ES-I3 (cell line): Measurements from ENCODE around the gene FMNL3.
A peak's percentile ranks its signal among the peaks of the same experiment; 100 is the strongest.

Experiments
- H3K36me3 ChIP-seq: 2 replicates; pipeline ENCODE4 v1.6.1; 2013; ENCODE audit warnings: mild to moderate bottlenecking, low read length, control low read depth, moderate library complexity; ENCODE audit not compliant: insufficient read depth
- H3K4me1 ChIP-seq: 2 replicates; pipeline ENCODE4 v1.6.1; 2013; ENCODE audit warnings: mild to moderate bottlenecking, control low read depth, low read length; ENCODE audit not compliant: insufficient read depth
- H3K9ac ChIP-seq: 2 replicates; pipeline ENCODE4 v1.6.1; 2013; ENCODE audit warnings: low read depth, mild to moderate bottlenecking, low read length, moderate library complexity
- H3K9me3 ChIP-seq: 2 replicates; pipeline ENCODE4 v1.6.1; 2013; ENCODE audit warnings: mild to moderate bottlenecking, low read length, moderate library complexity; ENCODE audit not compliant: control insufficient read depth, insufficient read depth

Gene FMNL3

GRCh38 chr12:49702676-49703215, 4.5 kb downstream of the FMNL3 start:
- no peak overlapping the region for H3K9ac ChIP-seq

GRCh38 chr12:49702009-49702408, 5.2 kb downstream of the FMNL3 start:
- Histone ChIP-seq H3K36me3 (no peaks in the 10 kb centered on the region), H3K4me1 (peaks cover 55% of the 10 kb centered on the region), H3K9me3 (no peaks in the 10 kb centered on the region), H3K9ac (no peak overlapping the region)

More at GRCh38 chr12:49702676-49703215, 4.5 kb downstream of the FMNL3 start:
- H3K9me3 ChIP-seq, result no peaks in the 10 kb centered on the region
- no peaks in the 10 kb centered on the region for H3K36me3 ChIP-seq
- H3K4me1 ChIP-seq, result peaks cover 47% of the 10 kb centered on the region

DNA sequence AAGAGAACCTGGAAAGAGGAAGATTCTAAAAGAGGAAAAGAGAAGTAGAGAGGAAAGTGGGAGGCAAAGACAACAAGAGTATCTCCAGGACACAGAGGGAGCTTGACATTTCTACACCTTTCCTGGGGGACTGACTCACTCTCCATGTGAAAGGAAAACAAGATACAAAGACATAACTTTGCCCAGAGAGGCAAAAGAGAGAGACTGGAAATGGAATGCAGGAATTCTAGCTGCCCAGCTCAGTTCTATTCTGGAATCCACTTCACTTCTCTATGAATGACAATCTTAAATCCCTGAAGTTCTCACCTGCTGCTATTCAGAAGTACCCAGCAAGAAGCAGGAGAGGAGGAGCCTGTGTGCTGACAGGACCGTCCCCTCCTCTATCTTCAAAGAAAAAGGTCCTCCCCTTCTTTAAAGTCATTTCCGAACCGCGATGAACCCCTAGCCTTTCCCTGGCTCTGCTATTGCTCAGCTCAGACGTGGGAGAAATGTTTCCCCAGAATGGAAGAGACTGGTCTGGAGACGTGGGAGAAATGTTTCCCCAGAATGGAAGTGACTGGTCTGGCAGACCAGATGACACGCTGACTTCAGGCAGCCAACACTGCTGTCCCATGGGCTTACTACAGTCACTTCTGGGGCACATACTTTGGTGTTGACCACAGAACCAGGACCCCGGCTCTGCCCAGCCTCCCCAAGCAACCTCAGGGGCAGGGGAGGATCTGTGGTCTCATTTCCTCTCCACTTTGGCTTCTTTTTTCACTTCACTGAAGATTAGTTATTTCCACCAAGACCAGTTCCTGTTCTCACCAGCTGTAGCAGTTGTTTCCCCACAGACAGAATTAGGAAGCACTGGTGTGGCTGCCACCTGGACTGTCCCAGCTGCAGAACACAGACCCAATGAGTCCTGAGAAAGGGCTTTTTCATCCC, 8.3 kb downstream of the FMNL3 start:
- H3K9ac ChIP-seq, result peak overlapping the region; percentile 21; the same call in 1 of the 2 replicates
- H3K9me3 ChIP-seq, result no peaks in the 10 kb centered on the region
- H3K4me1 ChIP-seq, result peaks cover 56% of the 10 kb centered on the region
- H3K36me3 ChIP-seq, result no peaks in the 10 kb centered on the region

GRCh38 chr12:49697808-49698207, 9.4 kb downstream of the FMNL3 start:
- Histone ChIP-seq H3K9me3 (no peaks in the 10 kb centered on the region), H3K9ac (no peak overlapping the region), H3K4me1 (peaks cover 46% of the 10 kb centered on the region), H3K36me3 (no peaks in the 10 kb centered on the region)

DNA sequence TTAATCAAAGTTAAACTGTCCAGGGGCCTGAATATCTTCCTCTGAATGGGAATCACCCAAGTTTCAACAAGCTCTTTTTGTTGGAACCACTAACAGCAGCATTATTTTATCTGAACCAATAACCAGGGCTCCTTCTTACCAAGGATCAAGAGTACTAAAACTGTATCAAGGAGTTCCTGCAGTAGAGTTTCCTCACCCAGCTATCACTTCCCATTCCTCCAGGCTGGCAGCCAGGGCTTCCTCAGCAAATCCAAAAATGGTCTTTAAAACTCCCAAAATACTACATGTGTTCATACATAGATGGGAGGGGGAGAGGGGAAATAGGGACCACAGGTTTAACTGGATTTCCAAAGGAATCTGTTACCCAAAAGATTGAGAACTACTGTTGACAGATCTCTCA, 10.5 kb downstream of the FMNL3 start:
- no peak overlapping the region for H3K9ac ChIP-seq
- H3K4me1 ChIP-seq, result peaks cover 42% of the 10 kb centered on the region
- H3K9me3 ChIP-seq, result no peaks in the 10 kb centered on the region
- H3K36me3 ChIP-seq, result no peaks in the 10 kb centered on the region

- Histone ChIP-seq H3K4me1 (peaks cover 33% of the 10 kb centered on the region), H3K9ac (no peak overlapping the region), H3K36me3 (no peaks in the 10 kb centered on the region), H3K9me3 (no peaks in the 10 kb centered on the region)
These were observed 13.2 kb downstream of the FMNL3 start for GRCh38 chr12:49693931-49694444.

- Histone ChIP-seq H3K9me3 (no peaks in the 10 kb centered on the region), H3K4me1 (peaks cover 26% of the 10 kb centered on the region), H3K9ac (no peak overlapping the region), H3K36me3 (no peaks in the 10 kb centered on the region)
These were observed 14.4 kb downstream of the FMNL3 start for GRCh38 chr12:49692851-49693250.

DNA sequence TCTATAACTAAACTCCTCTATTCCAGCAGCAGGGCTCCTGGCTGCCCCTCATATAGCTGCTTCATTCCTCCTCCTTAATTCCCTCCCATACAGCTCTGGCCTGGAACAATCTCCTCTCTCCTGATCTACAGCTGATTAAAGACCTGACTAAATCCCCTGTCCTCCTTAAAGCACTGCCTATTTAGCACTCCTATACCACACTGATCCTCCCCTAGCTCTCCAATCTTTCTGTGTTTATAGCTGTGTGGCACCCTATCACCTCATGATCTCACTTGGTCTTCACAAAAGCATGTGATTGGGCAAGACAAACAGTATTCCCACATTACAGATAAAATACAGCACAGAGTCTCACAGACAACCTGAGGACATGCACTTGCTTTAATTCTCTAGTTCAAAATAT, 17.4 kb downstream of the FMNL3 start:
- no peaks in the 10 kb centered on the region for H3K9me3 ChIP-seq
- no peak overlapping the region for H3K9ac ChIP-seq
- no peaks in the 10 kb centered on the region for H3K36me3 ChIP-seq
- no peaks in the 10 kb centered on the region for H3K4me1 ChIP-seq

GRCh38 chr12:49689237-49689636, 18.0 kb downstream of the FMNL3 start:
- Histone ChIP-seq H3K9me3 (no peaks in the 10 kb centered on the region), H3K36me3 (no peaks in the 10 kb centered on the region), H3K9ac (no peak overlapping the region), H3K4me1 (no peaks in the 10 kb centered on the region)

DNA sequence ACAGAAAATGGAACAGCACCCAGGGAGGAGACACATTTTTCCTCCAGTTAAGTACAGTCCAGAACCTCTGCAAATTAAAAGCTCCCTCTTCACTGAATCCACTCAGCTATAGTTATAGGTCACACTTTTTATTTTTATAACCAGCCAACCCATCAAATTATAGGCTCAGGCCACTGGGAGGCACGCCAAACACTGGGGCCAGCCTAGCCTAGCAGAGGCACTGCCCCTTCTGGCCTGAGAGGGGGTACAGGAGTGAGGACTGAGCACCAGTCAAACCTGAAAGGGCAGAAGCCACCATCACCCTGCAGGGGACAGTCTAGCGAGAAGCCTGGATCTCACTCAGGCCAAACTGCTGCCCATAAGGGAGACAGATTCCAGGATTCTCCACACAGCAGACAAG, 19.3 kb downstream of the FMNL3 start:
- Histone ChIP-seq H3K4me1 (no peaks in the 10 kb centered on the region), H3K9me3 (no peaks in the 10 kb centered on the region), H3K36me3 (no peaks in the 10 kb centered on the region), H3K9ac (no peak overlapping the region)

GRCh38 chr12:49684310-49684854, 22.8 kb downstream of the FMNL3 start:
- Histone ChIP-seq H3K9ac (no peak overlapping the region), H3K36me3 (no peaks in the 10 kb centered on the region), H3K4me1 (no peaks in the 10 kb centered on the region), H3K9me3 (no peaks in the 10 kb centered on the region)

DNA sequence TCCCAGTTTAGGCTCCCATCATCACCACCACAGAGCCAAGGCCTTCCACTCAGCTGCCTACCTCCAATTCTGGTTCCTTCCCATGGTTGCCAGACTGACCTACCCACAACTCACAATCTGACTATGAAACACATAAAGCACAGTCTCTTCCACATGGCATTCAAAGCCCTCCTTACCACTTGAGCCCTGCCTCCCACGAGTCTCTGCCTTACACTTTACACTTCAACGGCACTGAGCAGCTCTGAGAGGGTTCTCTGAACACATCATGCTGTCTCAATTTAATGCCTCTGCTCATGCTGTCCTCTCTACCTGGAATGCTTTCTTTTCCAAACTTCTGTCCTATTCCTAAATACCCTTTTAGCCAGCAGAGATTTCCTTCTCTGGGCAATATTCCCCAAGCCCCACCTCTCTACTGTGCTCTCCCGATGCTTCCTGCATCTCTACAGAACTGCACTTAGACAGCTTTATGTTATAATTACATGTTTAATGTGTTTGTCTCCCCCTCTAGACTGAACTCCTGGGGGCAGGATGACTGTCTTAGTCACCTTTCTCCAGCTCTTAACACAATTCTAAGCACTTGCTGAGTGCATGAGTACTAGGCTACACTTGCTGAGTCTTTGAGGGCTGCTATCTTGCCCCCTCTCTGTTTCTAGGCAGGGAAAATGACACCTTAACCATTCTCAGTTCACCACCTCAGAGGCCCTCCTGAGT, 23.5 kb downstream of the FMNL3 start:
- no peaks in the 10 kb centered on the region for H3K9me3 ChIP-seq
- H3K4me1 ChIP-seq, result no peaks in the 10 kb centered on the region
- no peaks in the 10 kb centered on the region for H3K36me3 ChIP-seq
- H3K9ac ChIP-seq, result no peak overlapping the region

- H3K4me1 ChIP-seq, result no peaks in the 10 kb centered on the region
- H3K9me3 ChIP-seq, result no peaks in the 10 kb centered on the region
- H3K36me3 ChIP-seq, result no peaks in the 10 kb centered on the region
- H3K9ac ChIP-seq, result no peak overlapping the region
These were observed 27.1 kb downstream of the FMNL3 start for GRCh38 chr12:49680075-49680474.

DNA sequence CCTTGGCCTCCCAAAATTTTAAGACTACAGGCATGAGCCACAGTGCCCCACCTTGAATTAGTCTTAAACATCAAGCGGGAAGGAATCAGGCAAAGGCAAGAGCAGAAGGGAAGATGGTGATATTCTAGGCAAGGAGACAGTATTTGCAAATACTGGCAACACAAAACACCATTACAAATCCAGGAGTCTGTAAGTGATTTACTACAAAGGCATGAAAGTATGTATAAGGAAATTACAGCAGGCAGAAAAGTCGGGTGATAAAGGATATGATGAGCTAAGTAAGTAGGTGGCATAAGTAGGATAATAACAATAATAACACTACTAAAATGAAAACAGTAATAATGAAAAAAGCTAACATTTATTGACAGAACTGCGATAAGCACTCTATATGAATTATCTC, 28.5 kb downstream of the FMNL3 start:
- Histone ChIP-seq H3K9ac (no peak overlapping the region), H3K4me1 (peaks cover 3% of the 10 kb centered on the region; the same call in 1 of the 2 replicates), H3K36me3 (no peaks in the 10 kb centered on the region)

More for the DNA sequence above, 28.5 kb downstream of the FMNL3 start:
- no peaks in the 10 kb centered on the region for H3K9me3 ChIP-seq
